HG02798 (cell line): ENCODE data around the gene EFCAB8.
A peak's percentile ranks its signal among the peaks of the same experiment; 100 is the strongest.

Experiments used
- ATAC-seq: cut with Tn5 transposase; IDR thresholded peaks from one replicate; pipeline ENCODE4 v1.9.1; 2021; ENCODE audit warnings: mild to moderate bottlenecking; ENCODE audit not compliant: unreplicated experiment, poor library complexity

Gene EFCAB8, protein sequence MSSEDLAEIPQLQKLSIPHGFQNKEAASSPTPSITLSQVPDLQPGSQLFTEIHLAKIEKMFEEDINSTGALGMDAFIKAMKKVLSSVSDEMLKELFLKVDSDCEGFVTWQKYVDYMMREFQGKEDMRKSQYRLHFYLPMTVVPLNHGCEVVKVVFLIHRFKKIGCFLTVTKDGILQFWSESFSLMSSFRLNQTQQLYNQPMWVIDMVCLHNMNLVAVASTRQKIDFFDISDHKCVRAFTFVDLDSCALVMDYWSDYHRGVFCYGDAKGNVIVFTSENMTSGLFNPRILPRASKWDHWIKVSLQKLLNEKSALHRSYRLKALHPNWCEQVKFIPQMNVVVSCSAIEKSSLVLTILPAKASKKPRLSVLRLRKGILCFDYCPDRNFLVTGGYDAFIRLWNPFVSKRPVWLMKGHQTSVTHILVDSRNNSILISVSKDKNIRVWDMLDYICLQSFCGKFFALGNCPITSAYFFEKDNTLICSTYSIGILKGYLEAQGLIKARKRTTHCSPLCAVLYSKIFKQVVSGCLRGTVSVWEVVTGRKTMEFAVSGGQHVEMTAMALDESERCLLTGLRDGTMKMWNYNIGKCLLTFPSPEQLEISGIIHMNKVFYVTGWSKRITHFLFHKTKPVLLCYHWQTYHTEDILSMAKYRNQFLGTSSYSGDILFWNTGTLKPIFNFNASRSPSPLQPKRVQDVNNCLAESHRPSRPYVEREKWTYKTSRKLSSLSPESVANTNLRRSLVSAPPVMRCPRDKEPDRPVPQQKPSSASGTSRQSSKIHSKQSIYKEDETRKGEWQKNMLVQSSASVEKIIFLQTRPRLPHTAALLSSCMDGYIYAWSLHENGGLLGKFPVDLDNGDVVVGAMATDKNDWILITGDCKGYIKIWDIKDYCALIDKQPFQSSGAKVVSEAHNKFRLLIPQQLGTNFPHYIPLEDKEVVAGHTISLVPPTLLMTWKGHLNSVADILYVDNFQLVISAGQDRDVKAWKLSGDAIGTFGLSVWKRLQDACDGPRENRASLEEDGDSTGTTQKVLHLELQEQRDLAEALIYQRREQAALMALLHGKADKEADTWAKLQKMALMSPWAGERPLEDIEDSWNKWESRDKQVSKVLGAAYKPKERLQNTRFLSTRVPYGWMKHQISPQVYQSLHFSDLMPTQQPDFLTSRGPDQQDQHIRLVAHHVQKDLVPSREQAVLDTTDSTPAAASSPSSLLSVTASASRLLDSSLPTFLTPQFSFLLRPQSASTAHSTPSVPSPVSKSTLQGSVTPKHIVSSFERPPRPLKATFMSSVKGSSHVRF

GRCh38 chr20:32858701-32859372 lies at the start of gene EFCAB8:
EFCAB8 (plus strand) TSS chr20:32858923; CDS start chr20:32863793, 4,870 bp downstream.
- ATAC-seq = no peak

GRCh38 chr20:32809907-32810306 lies 48.8 kb upstream of the EFCAB8 start:
- no peak for ATAC-seq

DNA sequence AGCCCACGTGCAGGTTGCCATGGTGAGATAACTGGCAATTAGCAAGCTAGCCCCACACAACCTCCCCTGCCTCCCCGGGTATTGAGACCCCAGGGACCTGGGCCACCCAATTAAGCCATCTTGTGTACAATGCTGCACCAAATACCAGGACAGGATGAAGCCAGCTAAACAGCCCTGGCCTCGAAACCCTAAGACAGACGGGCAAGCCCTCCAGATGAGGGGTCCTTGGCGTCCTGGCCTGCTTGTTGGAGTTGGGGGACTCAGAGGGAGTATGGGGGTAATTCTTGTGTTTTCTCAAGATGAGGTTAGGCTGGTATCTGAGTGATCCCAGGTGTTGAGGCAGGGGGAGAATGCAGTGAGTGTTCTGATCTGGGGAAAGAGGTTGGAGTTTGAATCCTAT lies 47.8 kb upstream of the EFCAB8 start:
- no peak for ATAC-seq

DNA sequence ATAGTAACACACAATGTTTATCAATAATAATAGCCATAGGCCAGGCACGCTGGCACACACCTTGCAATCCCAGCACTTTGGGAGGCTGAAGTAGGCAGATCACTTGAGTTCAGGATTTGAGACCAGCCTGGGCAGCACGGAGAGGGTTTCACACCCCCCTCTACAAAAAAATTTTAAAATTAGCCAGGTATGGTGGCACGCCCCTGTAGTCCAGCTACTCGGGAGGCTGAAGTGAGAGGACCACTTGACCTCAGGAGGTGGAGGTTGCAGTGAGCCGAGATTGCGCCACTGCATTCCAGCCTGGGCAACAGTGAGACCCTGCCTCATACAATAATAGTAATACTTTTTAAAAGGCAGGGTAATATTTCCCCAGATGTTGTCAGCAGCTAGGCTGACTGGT lies 46.8 kb upstream of the EFCAB8 start:
- ATAC-seq = no peak

GRCh38 chr20:32819992-32820697 lies 38.6 kb upstream of the EFCAB8 start:
- peak; percentile 65 for ATAC-seq

DNA sequence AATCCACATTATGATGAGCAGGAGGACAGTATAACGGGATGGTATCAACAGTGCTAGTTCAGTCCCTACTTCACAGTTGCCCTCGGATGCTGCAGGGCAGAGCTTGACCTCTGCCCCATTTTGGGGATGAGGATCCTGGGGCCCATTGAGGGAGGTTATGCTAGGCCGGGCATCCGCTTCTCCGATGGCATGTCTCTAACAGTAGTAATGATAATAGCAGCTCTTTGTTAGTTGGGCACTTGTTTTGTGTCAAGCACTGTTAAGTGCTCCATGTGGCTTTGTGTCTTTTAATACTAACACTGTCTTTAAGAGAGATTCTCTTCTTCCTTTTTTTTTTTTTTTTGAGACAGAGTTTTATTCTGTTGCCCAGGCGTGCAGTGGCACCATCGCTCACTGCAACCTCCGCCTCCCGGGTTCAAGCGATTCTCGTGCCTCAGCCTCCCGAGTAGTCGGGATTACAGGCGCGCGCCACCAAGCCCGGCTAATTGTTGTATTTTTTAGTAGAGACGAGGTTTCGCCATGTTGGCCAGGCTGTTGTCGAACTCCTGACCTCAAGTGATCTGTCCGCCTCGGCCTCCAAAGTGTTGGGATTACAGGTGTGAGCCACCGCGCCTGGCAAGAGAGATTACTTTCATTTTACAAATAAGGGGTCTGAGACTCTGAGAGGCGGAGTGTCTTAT lies 37.9 kb upstream of the EFCAB8 start:
- no peak for ATAC-seq

GRCh38 chr20:32822225-32822624 lies 36.5 kb upstream of the EFCAB8 start:
- ATAC-seq = no peak

GRCh38 chr20:32823078-32823477 lies 35.6 kb upstream of the EFCAB8 start:
- no peak for ATAC-seq

GRCh38 chr20:32823737-32824588 lies 34.8 kb upstream of the EFCAB8 start:
- ATAC-seq = no peak

DNA sequence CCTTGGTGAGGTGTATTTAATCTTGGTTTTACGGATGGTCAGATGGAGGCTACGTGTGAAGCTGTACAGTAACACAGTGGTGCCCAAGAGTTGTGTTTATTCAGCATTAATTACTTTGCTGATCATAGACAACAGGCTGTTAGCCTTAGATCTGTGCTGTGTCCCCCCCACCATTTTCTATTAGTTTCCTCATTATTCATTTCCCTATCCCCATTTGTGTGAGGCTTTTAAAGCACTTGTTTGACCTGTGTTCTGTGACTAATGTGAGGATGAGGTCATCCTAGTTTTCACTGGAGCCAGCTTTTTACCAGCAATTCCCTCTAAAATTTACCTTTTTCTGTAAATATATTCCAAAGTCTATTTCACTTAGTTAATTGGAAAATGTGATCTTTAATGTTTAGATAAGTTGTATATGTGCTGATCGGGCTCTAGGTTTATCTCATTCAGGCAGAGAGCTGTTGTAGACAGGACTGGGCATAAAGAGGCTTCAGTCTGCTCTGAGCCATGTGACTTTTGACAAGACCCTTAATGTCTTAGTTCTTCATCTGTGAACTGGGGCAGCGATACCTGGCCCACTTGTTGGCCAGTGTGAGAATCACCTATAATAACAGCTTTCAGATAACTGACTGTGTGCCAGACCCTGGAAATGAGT lies 30.6 kb upstream of the EFCAB8 start:
- ATAC-seq = no peak

DNA sequence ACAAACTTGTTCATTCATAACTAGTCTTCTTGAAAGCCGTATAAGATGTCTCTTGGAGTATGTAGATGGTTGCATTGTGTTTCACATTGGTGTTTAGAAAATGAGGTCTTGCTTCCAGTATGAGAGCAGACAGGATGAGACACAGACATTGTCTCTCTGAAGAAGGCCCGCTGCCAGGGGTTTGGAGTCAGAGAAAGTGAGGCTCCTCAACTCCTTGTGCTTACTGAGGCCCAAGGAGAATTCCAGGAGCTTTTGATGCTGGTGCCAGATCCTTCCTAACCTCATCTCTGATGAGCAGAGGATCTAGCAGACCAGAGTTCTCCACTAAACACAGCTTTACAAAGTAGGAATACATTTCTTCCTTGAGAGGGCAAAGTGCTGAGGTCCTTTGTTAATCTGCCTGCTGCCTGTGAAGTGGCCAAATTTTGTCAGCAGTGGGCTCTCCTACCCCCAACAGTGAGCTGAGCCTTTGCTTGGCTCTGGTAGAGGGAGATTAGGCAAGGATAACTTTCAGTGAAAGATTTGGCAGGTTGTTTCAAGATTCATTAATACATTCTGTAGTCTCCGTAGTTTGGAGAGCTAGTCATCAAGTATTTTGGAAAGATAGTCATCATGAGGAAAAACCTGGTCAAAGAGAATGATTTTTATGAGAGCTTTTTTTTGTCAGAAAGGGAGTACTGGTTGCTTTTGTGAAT lies 29.3 kb upstream of the EFCAB8 start:
- ATAC-seq = no peak

- ATAC-seq = no peak
These were observed 28.3 kb upstream of the EFCAB8 start for GRCh38 chr20:32830437-32830836.

DNA sequence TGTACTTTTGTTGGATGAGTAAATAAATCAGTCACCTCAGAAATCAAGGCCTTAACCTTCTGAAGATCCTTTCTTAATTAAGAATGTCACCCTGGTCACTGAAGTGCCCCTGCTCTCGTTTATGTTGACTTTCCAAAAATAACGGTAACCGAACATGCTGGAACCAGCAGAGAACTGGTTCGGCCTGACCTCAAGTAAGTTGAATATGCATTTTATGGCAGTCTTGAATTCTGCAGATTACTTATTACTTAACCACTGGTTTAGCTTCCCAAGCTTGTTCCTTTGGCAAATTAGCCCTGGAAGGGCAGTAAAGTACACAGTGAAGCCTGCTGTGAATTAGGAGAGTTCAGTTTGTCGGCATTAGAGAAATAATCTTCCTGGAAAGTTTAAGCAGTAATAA lies 26.7 kb upstream of the EFCAB8 start:
- ATAC-seq = no peak

- ATAC-seq = no peak
These were observed 26.1 kb upstream of the EFCAB8 start for GRCh38 chr20:32832664-32833063.

- ATAC-seq = no peak
These were observed 23.8 kb upstream of the EFCAB8 start for GRCh38 chr20:32834972-32835371.

GRCh38 chr20:32837157-32837556 lies 21.6 kb upstream of the EFCAB8 start:
- no peak for ATAC-seq
